HEK293 (cell line): ENCODE results near the gene NELFB.

Source experiments
- CTCF ChIA-PET: fragments of 350-600 bp; formaldehyde crosslinking; extraction: SDS; loops from one replicate; lab custom pipeline; 2021; ENCODE audit warnings: antibody characterized with exemption; lab: Yijun Ruan, JAX
- POLR2A ChIA-PET: fragments of 300-600 bp; formaldehyde crosslinking; extraction: SDS; loops from one replicate; lab custom pipeline; 2020; ENCODE audit warnings: antibody characterized with exemption, inconsistent platforms; lab: Yijun Ruan, JAX
- H3K27ac ChIP-seq: fragments of 200-500 bp; sonication (Bioruptor generic); 2 replicates; pipeline ENCODE4 v1.5.1; 2014; ENCODE audit warnings: low read depth, low read length, control low read depth, inconsistent platforms; ENCODE audit errors: extremely low read depth
- H3K36me3 ChIP-seq, 2 experiments: fragments of 200-500 bp in 1 of 2; sonication (Bioruptor generic) in 1 of 2; 1 replicate in 1 of 2; 2 replicates in 1 of 2; pipeline ENCODE4 v1.5.1; 2014 to 2017; ENCODE audit warnings: inconsistent platforms in 2 of 2, low read length in 2 of 2; ENCODE audit not compliant: control insufficient read depth in 2 of 2, insufficient read depth in 1 of 2
- H3K4me1 ChIP-seq: fragments of 200-500 bp; sonication (Bioruptor generic); 2 replicates; pipeline ENCODE4 v1.5.1; 2014; ENCODE audit warnings: mild to moderate bottlenecking, low read length, inconsistent platforms; ENCODE audit not compliant: control insufficient read depth, insufficient read depth
- H3K4me3 ChIP-seq: 2 replicates; pipeline ENCODE4 v1.5.1; 2011; ENCODE audit warnings: low read depth, mild to moderate bottlenecking, control low read depth, low read length, moderate library complexity
- H3K9me3 ChIP-seq: fragments of 200-500 bp; sonication (Bioruptor generic); 2 replicates; pipeline ENCODE4 v1.5.1; 2014; ENCODE audit warnings: low read depth, low read length, inconsistent platforms; ENCODE audit not compliant: control insufficient read depth, insufficient read depth
- BCL11A ChIP-seq: fragments of 450-650 bp; formaldehyde crosslinking; IDR thresholded peaks from 2 replicates; pipeline ENCODE4 v1.5.1; 2016; ENCODE audit warnings: low read depth, missing biosample characterization, missing genetic modification characterization
- GFI1B ChIP-seq: fragments of 450-650 bp; formaldehyde crosslinking; IDR thresholded peaks from 2 replicates; pipeline ENCODE4 v1.5.1; 2016; ENCODE audit warnings: missing biosample characterization, missing genetic modification characterization
- GLIS1 ChIP-seq: fragments of 450-650 bp; formaldehyde crosslinking; IDR thresholded peaks from 2 replicates; pipeline ENCODE4 v1.5.1; 2016; ENCODE audit warnings: missing biosample characterization, missing genetic modification characterization
- KLF1 ChIP-seq: fragments of 450-650 bp; formaldehyde crosslinking; IDR thresholded peaks from 2 replicates; pipeline ENCODE4 v1.5.1; 2016; ENCODE audit warnings: missing biosample characterization, missing genetic modification characterization
- KLF10 ChIP-seq: fragments of 450-650 bp; IDR thresholded peaks from 2 replicates; pipeline ENCODE4 v1.5.1; 2018; ENCODE audit warnings: missing biosample characterization, mild to moderate bottlenecking, missing genetic modification characterization
- KLF8 ChIP-seq: fragments of 450-650 bp; formaldehyde crosslinking; IDR thresholded peaks from 2 replicates; pipeline ENCODE4 v1.5.1; 2016; ENCODE audit warnings: missing biosample characterization, missing genetic modification characterization
- OSR2 ChIP-seq: fragments of 450-650 bp; formaldehyde crosslinking; IDR thresholded peaks from 2 replicates; pipeline ENCODE4 v1.5.1; 2016; ENCODE audit warnings: missing biosample characterization, missing genetic modification characterization
- PATZ1 ChIP-seq: fragments of 450-650 bp; formaldehyde crosslinking; IDR thresholded peaks from 2 replicates; pipeline ENCODE4 v1.5.1; 2016; ENCODE audit warnings: missing biosample characterization, missing genetic modification characterization
- SETDB1 ChIP-seq: IDR thresholded peaks from one replicate; pipeline ENCODE4 v1.6.1; 2017; ENCODE audit warnings: mild to moderate bottlenecking, low read length, moderate library complexity, mixed read lengths; ENCODE audit not compliant: insufficient read length
- ZBTB20 ChIP-seq: fragments of 450-650 bp; formaldehyde crosslinking; IDR thresholded peaks from 2 replicates; pipeline ENCODE4 v1.5.1; 2016; ENCODE audit warnings: missing biosample characterization, missing genetic modification characterization
- ZBTB26 ChIP-seq: fragments of 450-650 bp; formaldehyde crosslinking; optimal IDR thresholded peaks from 2 replicates; pipeline ENCODE3; 2016; ENCODE audit warnings: missing biosample characterization, mild to moderate bottlenecking, missing genetic modification characterization
- ZEB2 ChIP-seq: fragments of 450-650 bp; formaldehyde crosslinking; IDR thresholded peaks from 2 replicates; pipeline ENCODE4 v1.5.1; 2016; ENCODE audit warnings: missing biosample characterization, missing genetic modification characterization
- ZNF10 ChIP-seq: fragments of 450-650 bp; formaldehyde crosslinking; IDR thresholded peaks from 2 replicates; pipeline ENCODE4 v1.5.1; 2017; ENCODE audit warnings: missing biosample characterization, missing genetic modification characterization
- ZNF335 ChIP-seq: fragments of 450-650 bp; formaldehyde crosslinking; conservative IDR thresholded peaks from 2 replicates; pipeline ENCODE4 v1.5.1; 2016; ENCODE audit warnings: missing biosample characterization, missing genetic modification characterization
- ZNF341 ChIP-seq: fragments of 450-650 bp; formaldehyde crosslinking; IDR thresholded peaks from 2 replicates; pipeline ENCODE4; 2016; ENCODE audit warnings: low read depth, missing biosample characterization, missing genetic modification characterization
- ZNF394 ChIP-seq: fragments of 450-650 bp; formaldehyde crosslinking; IDR thresholded peaks from 2 replicates; pipeline ENCODE4 v1.5.1; 2016; ENCODE audit warnings: missing biosample characterization, missing genetic modification characterization, mild to moderate bottlenecking, moderate library complexity, borderline replicate concordance
- ZNF404 ChIP-seq: fragments of 450-650 bp; formaldehyde crosslinking; IDR thresholded peaks from 2 replicates; pipeline ENCODE4 v1.5.1; 2017; ENCODE audit warnings: missing biosample characterization, missing genetic modification characterization
- ZNF423 ChIP-seq: fragments of 450-650 bp; formaldehyde crosslinking; IDR thresholded peaks from 2 replicates; pipeline ENCODE4 v1.5.1; 2016; ENCODE audit warnings: missing biosample characterization, missing genetic modification characterization
- ZNF510 ChIP-seq: fragments of 450-650 bp; formaldehyde crosslinking; IDR thresholded peaks from 2 replicates; pipeline ENCODE4 v1.5.1; 2018; ENCODE audit warnings: mild to moderate bottlenecking, missing genetic modification characterization, missing biosample characterization; ENCODE audit not compliant: insufficient replicate concordance
- ZNF585B ChIP-seq: fragments of 450-650 bp; formaldehyde crosslinking; IDR thresholded peaks from 2 replicates; pipeline ENCODE4 v1.5.1; 2016; ENCODE audit warnings: missing biosample characterization, missing genetic modification characterization
- ZNF596 ChIP-seq: fragments of 450-650 bp; IDR thresholded peaks from 2 replicates; pipeline ENCODE4 v1.5.0; 2018; ENCODE audit warnings: missing biosample characterization, mild to moderate bottlenecking, missing genetic modification characterization, moderate library complexity
- ZNF600 ChIP-seq: fragments of 450-650 bp; formaldehyde crosslinking; IDR thresholded peaks from 2 replicates; pipeline ENCODE4 v1.5.1; 2016; ENCODE audit warnings: missing biosample characterization, missing genetic modification characterization
- ZNF629 ChIP-seq: fragments of 450-650 bp; formaldehyde crosslinking; IDR thresholded peaks from 2 replicates; pipeline ENCODE4 v1.5.1; 2017; ENCODE audit warnings: missing biosample characterization, missing genetic modification characterization
- ZNF660 ChIP-seq: fragments of 450-650 bp; IDR thresholded peaks from 2 replicates; pipeline ENCODE4 v1.5.1; 2018; ENCODE audit warnings: missing biosample characterization, mild to moderate bottlenecking, missing genetic modification characterization
- ZSCAN18 ChIP-seq: fragments of 450-650 bp; formaldehyde crosslinking; IDR thresholded peaks from 2 replicates; pipeline ENCODE4 v1.5.1; 2016; ENCODE audit warnings: missing biosample characterization, missing genetic modification characterization
- TF ChIP-seq, protein P1 (sequence below): fragments of 450-650 bp; formaldehyde crosslinking; IDR thresholded peaks from 2 replicates; pipeline ENCODE4 v1.5.1; 2017; ENCODE audit warnings: missing biosample characterization, missing genetic modification characterization

Gene NELFB

GRCh38 chr9:137302449-137303150 lies 47.5 kb downstream of the NELFB start (continued):
- peak; percentile 74 for TF ChIP-seq PATZ1 (tag by site-specific recombination)
- peak; percentile 79 for TF ChIP-seq ZBTB20 (tag by site-specific recombination)
- peak; percentile 95 for TF ChIP-seq ZEB2 (tag by site-specific recombination)
- peak; percentile 11 for TF ChIP-seq ZNF423

- CTCF ChIA-PET = interaction anchor here (3.5 kb wide), 1 partner anchor 17 kb away, joined by 15 read pairs; no protein-coding TSS in a partner anchor
- POLR2A ChIA-PET = interaction anchor here (0.7 to 3.3 kb wide), 7 partner anchors 9 to 256 kb away, joined by 3 to 40 read pairs (median 10); partner anchors contain the start of genes ENTPD8, EXD3, NOXA1 and NSMF
- TF ChIP-seq SETDB1 = no peak
- no peak for TF ChIP-seq GFI1B (tag by site-specific recombination)
- no peak for TF ChIP-seq ZNF394 (tag by site-specific recombination)
- no peak for TF ChIP-seq ZNF629 (tag by site-specific recombination)
- 0 out of 2 replicates have a peak, but pooled peaks have one; percentile 30 for TF ChIP-seq KLF8 (tag by site-specific recombination)
- no peak for TF ChIP-seq ZBTB26
- 0 out of 2 replicates have a peak, but pooled peaks have one; percentile 17 for TF ChIP-seq ZNF660 (tag by site-specific recombination)
- peak; percentile 29; the same call in 1 of the 2 replicates for TF ChIP-seq ZNF341 (tag by site-specific recombination)
- no peak for TF ChIP-seq ZNF404 (tag by site-specific recombination)
- 0 out of 2 replicates have a peak, but pooled peaks have one; percentile 3 for TF ChIP-seq OSR2 (tag by site-specific recombination)
- TF ChIP-seq ZSCAN18 (tag by site-specific recombination) = no peak
- no peak for TF ChIP-seq ZNF596 (tag by site-specific recombination)
- peak; percentile 44 for TF ChIP-seq GLIS1 (tag by site-specific recombination)
- TF ChIP-seq, protein P1, sequence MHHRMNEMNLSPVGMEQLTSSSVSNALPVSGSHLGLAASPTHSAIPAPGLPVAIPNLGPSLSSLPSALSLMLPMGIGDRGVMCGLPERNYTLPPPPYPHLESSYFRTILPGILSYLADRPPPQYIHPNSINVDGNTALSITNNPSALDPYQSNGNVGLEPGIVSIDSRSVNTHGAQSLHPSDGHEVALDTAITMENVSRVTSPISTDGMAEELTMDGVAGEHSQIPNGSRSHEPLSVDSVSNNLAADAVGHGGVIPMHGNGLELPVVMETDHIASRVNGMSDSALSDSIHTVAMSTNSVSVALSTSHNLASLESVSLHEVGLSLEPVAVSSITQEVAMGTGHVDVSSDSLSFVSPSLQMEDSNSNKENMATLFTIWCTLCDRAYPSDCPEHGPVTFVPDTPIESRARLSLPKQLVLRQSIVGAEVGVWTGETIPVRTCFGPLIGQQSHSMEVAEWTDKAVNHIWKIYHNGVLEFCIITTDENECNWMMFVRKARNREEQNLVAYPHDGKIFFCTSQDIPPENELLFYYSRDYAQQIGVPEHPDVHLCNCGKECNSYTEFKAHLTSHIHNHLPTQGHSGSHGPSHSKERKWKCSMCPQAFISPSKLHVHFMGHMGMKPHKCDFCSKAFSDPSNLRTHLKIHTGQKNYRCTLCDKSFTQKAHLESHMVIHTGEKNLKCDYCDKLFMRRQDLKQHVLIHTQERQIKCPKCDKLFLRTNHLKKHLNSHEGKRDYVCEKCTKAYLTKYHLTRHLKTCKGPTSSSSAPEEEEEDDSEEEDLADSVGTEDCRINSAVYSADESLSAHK (tag by site-specific recombination) = peak; percentile 37; the same call in 1 of the 2 replicates
- peak; percentile 100 for TF ChIP-seq ZNF335 (tag by site-specific recombination)
- TF ChIP-seq KLF10 (tag by site-specific recombination) = peak; percentile 73; the same call in 1 of the 2 replicates
- no peak for TF ChIP-seq ZNF585B (tag by site-specific recombination)
- peak; percentile 7; the same call in 1 of the 2 replicates for TF ChIP-seq ZNF600 (tag by site-specific recombination)
- no peak for TF ChIP-seq ZNF510 (tag by site-specific recombination)
- peak; percentile 62 for TF ChIP-seq KLF1
- peak; percentile 83; the same call in 1 of the 2 replicates for TF ChIP-seq BCL11A (tag by site-specific recombination)
- TF ChIP-seq ZNF10 = peak; percentile 83
Observed at GRCh38 chr9:137303151-137303892, 48.2 kb downstream of the NELFB start.

More at GRCh38 chr9:137303151-137303892, 48.2 kb downstream of the NELFB start:
- Histone ChIP-seq H3K4me3 (no peak overlapping the region), H3K4me1 (peaks cover 15% of the 10 kb centered on the region), H3K36me3 (no peaks in the 10 kb centered on the region), H3K9me3 (no peaks in the 10 kb centered on the region), H3K27ac (peak overlapping the region; percentile 78; the same call in 1 of the 2 replicates)
